ENCODE results near the gene NIPBL.

DNA sequence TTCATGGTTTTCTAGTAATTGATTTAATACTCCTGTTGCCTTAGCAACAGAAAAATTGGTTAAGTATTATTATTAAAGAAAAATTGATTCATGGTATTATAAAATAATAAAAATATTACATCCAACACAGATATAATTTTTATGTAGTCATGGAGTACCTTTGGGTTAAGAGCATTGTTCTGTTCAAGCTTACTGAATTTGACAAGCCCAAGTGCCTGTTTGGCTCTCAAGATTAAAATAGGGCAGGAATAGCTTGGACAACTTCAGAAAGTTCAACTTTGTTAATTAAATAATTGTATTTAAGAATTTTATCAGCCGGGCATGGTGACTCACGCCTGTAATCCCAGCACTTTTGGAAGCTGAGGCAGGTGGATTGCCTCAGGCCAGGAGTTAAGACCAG lies 82.0 kb downstream of the NIPBL start:
- TF ChIP-seq, protein P1, sequence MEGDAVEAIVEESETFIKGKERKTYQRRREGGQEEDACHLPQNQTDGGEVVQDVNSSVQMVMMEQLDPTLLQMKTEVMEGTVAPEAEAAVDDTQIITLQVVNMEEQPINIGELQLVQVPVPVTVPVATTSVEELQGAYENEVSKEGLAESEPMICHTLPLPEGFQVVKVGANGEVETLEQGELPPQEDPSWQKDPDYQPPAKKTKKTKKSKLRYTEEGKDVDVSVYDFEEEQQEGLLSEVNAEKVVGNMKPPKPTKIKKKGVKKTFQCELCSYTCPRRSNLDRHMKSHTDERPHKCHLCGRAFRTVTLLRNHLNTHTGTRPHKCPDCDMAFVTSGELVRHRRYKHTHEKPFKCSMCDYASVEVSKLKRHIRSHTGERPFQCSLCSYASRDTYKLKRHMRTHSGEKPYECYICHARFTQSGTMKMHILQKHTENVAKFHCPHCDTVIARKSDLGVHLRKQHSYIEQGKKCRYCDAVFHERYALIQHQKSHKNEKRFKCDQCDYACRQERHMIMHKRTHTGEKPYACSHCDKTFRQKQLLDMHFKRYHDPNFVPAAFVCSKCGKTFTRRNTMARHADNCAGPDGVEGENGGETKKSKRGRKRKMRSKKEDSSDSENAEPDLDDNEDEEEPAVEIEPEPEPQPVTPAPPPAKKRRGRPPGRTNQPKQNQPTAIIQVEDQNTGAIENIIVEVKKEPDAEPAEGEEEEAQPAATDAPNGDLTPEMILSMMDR (IDR thresholded peaks at IDR 0.05; ENCODE audit: insufficient read depth, low read length, poor library complexity, severe bottlenecking) = no peak
- no peak for TF ChIP-seq EZH2phosphoT487 (conservative IDR thresholded peaks at IDR 0.05; ENCODE audit: low read length)

Data from SU-DHL-6 (cell line).